Measurements from ENCODE around the gene PLEKHG7. TPM values are rescaled to one million over a fixed set of nuclear protein-coding genes. Genes with fewer than 3 reads are reported as not detected.

PLEKHG7 gene
- total and polyA plus RNA-seq, 2 of the 8 experiments (the other 6 are each of a cell fraction or from before 2014, with no cell fraction given): not detected

GRCh38 chr12:92802906-92803305 lies 100.1 kb downstream of the PLEKHG7 start:
- no peak overlapping the region for H3K18ac ChIP-seq (ENCODE audit: extremely low read depth, low read length)
- H2AFZ ChIP-seq (ENCODE audit: low read length): no peak overlapping the region
- H2BK20ac ChIP-seq (ENCODE audit: low read length): no peak overlapping the region
- no peak overlapping the region for H2BK5ac ChIP-seq (ENCODE audit: low read depth, low read length)
- no peak overlapping the region for H2BK15ac ChIP-seq (ENCODE audit: low read length)
- H3K27ac ChIP-seq (ENCODE audit: low read depth, low read length): no peak overlapping the region
- 86% methylated on average over 3 of the region's 3 CpGs; no CpG with 5 or more reads in 1 of the 2 experiments for WGBS, 2 experiments (ENCODE audit: extremely low coverage in 1 of 2, insufficient coverage in 1 of 2, insufficient read length in 1 of 2, insufficient replicate concordance in 2 of 2, low coverage in 1 of 2, low lambda C conversion rate in 2 of 2, missing lambda C conversion rate in 1 of 2)
- H3K23me2 ChIP-seq (ENCODE audit: low read depth, low read length): no peaks in the 10 kb centered on the region
- H3K27me3 ChIP-seq (replicated peaks in 1 of 4; ENCODE audit: control insufficient read depth in 3 of 4, extremely low read depth in 1 of 4, insufficient read depth in 3 of 4, low read length in 3 of 4): no peaks in the 10 kb centered on the region
- H3K4ac ChIP-seq (replicated peaks; ENCODE audit: insufficient read length, low read depth, low read length): no peak overlapping the region
- H4K20me1 ChIP-seq (replicated peaks in 1 of 2; ENCODE audit: control insufficient read depth in 1 of 2, insufficient read depth in 2 of 2, low read length in 2 of 2): no peaks in the 10 kb centered on the region
- no peak overlapping the region for H2AK5ac ChIP-seq (ENCODE audit: low read depth, low read length)
- peaks cover 0 to 6% (median 0%) of the 10 kb centered on the region in 4 experiments; a peak in 1 of 8 replicates for H3K36me3 ChIP-seq (ENCODE audit: control insufficient read depth in 2 of 4, insufficient read depth in 4 of 4, low read length in 3 of 4)
- H3K23ac ChIP-seq (ENCODE audit: insufficient read length): no peak overlapping the region
- H3K79me2 ChIP-seq (ENCODE audit: control insufficient read depth in 1 of 2, insufficient read depth in 2 of 2, low read length in 2 of 2): no peaks in the 10 kb centered on the region
- POLR2A ChIA-PET (ENCODE audit: partially characterized antibody): no interaction called here
- no peak overlapping the region for H4K91ac ChIP-seq (replicated peaks; ENCODE audit: insufficient read length, low read length)
- no peaks in the 10 kb centered on the region for H3K9me3 ChIP-seq (ENCODE audit: insufficient read depth in 2 of 2, low read depth in 1 of 2, low read length in 1 of 2)
- DNase-seq (ENCODE audit: low read depth in 1 of 2, low spot score in 2 of 2) (no peak), FAIRE-seq (no peak)
- no peak overlapping the region for H3K56ac ChIP-seq (replicated peaks; ENCODE audit: insufficient read length, low read depth, low read length)
- no peak overlapping the region for H2BK12ac ChIP-seq (ENCODE audit: low read depth, low read length)
- H3K4me3 ChIP-seq (ENCODE audit: extremely low read depth in 1 of 4, insufficient read depth in 2 of 4, low read depth in 3 of 4, low read length in 4 of 4): no peak overlapping the region
- no peak overlapping the region for H3K4me2 ChIP-seq (ENCODE audit: insufficient read depth in 1 of 2, low read depth in 2 of 2, low read length in 2 of 2)
- no peaks in the 10 kb centered on the region for H3K79me1 ChIP-seq (ENCODE audit: low read depth, low read length)
- H2BK120ac ChIP-seq (replicated peaks; ENCODE audit: low read depth, low read length): no peak overlapping the region
- CTCF ChIA-PET (ENCODE audit: partially characterized antibody): no interaction called here
- no peak overlapping the region for H4K8ac ChIP-seq (ENCODE audit: extremely low read depth, insufficient read depth, low read length)
- H3K9ac ChIP-seq (replicated peaks in 1 of 4; ENCODE audit: extremely low read depth in 1 of 4, low read depth in 3 of 4, low read length in 3 of 4): no peak overlapping the region
- no peak for TF ChIP-seq SP1 (IDR thresholded peaks at IDR 0.05; ENCODE audit: low read depth, low read length)
- no peak for TF ChIP-seq CBX8 (IDR thresholded peaks at IDR 0.05; ENCODE audit: borderline replicate concordance, low read depth, low read length)
- TF ChIP-seq RBBP5 (IDR thresholded peaks at IDR 0.05; ENCODE audit: borderline replicate concordance, low read depth, low read length): no peak
- TF ChIP-seq RXRA (IDR thresholded peaks at IDR 0.05; ENCODE audit: insufficient read depth, low read depth, low read length): no peak
- no peak for TF ChIP-seq BACH1 (IDR thresholded peaks at IDR 0.05; ENCODE audit: low read length)
- no peak for TF ChIP-seq BCL11A (IDR thresholded peaks at IDR 0.05; ENCODE audit: low read depth in 2 of 2, low read length in 2 of 2)
- TF ChIP-seq TBP (IDR thresholded peaks at IDR 0.05; ENCODE audit: low read depth, low read length): no peak
- no peak for TF ChIP-seq SRF (IDR thresholded peaks at IDR 0.05; ENCODE audit: low read depth, low read length)
- TF ChIP-seq MAX (IDR thresholded peaks at IDR 0.05): no peak
- no peak for TF ChIP-seq ZNF274 (IDR thresholded peaks at IDR 0.05; ENCODE audit: borderline replicate concordance, extremely low read depth, low read length)
- no peak for TF ChIP-seq RAD21 (IDR thresholded peaks at IDR 0.05 in 1 of 2, conservative IDR thresholded peaks at IDR 0.05 in 1 of 2; ENCODE audit: low read depth in 2 of 2, low read length in 2 of 2)
- no peak for TF ChIP-seq KDM5A (IDR thresholded peaks at IDR 0.05; ENCODE audit: low read length)
- TF ChIP-seq SIX5 (IDR thresholded peaks at IDR 0.05; ENCODE audit: low read depth, low read length): no peak
- TF ChIP-seq RFX5 (IDR thresholded peaks at IDR 0.05; ENCODE audit: borderline replicate concordance, low read depth, low read length): no peak
- TF ChIP-seq JUN (IDR thresholded peaks at IDR 0.05; ENCODE audit: low read depth, low read length): no peak
- TF ChIP-seq FOSL1 (IDR thresholded peaks at IDR 0.05; ENCODE audit: insufficient read depth, low read depth, low read length): no peak
- H3K4me1 ChIP-seq (replicated peaks in 1 of 4; ENCODE audit: control insufficient read depth in 3 of 4, insufficient read depth in 4 of 4, low read length in 3 of 4): no peaks in the 10 kb centered on the region
- no peak overlapping the region for H3K14ac ChIP-seq (ENCODE audit: insufficient read length)
- no peak overlapping the region for H4K5ac ChIP-seq (ENCODE audit: insufficient read length, low read depth, low read length)

All from H1 (cell line).